Measurements from ENCODE around the gene GPR22. TPM values are rescaled to one million over a fixed set of nuclear protein-coding genes. Genes with fewer than 3 reads are reported as not detected.
A peak's percentile ranks its signal among the peaks of the same experiment; 100 is the strongest.

GPR22 gene, protein sequence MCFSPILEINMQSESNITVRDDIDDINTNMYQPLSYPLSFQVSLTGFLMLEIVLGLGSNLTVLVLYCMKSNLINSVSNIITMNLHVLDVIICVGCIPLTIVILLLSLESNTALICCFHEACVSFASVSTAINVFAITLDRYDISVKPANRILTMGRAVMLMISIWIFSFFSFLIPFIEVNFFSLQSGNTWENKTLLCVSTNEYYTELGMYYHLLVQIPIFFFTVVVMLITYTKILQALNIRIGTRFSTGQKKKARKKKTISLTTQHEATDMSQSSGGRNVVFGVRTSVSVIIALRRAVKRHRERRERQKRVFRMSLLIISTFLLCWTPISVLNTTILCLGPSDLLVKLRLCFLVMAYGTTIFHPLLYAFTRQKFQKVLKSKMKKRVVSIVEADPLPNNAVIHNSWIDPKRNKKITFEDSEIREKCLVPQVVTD
- 226 TPM for total RNA-seq

- DNase-seq = peak; percentile 33
Observed at GRCh38 chr7:107469929-107470328, at the start of gene GPR22. GPR22 (plus strand) TSS chr7:107470057; CDS start chr7:107474061, 4,004 bp downstream.

DNA sequence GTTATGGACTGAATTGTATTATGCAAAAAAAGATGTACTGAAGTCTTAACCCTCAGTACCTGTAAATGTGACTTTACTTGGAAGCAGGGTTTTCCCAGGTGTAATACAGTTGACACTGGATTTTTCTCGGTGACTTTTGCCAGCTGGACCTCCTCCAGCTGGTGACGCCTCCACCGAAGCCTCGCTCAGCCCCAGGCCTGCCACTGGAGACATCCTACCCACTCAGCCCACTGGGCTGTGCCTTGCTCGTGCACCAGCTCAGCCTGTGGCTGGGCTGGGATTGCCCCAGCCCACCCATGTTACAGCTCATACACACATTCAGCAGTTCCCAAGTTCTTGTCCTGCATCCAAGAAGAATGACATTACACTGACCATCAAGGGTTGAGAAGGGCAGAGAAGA lies 42.4 kb upstream of the GPR22 start:
- DNase-seq = no peak

DNA sequence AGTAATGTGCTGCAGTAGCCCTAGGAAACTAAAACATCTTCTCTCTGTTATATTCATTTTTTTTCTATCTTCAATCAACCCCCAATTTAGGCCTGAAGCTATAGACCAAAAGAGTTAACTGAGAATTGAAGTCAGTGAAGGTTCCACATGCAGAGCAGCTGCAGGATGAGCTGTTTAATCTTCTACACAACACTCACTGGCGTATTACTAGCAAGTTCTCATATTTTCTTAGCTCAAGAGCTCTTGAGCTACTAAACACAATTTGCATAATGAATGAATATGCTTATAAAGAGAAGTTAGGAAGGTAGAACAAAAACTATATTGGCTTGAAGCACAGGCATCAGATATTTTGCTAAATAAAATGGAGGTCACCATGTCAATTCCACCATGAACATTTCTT lies 41.2 kb upstream of the GPR22 start:
- DNase-seq = no peak

DNA sequence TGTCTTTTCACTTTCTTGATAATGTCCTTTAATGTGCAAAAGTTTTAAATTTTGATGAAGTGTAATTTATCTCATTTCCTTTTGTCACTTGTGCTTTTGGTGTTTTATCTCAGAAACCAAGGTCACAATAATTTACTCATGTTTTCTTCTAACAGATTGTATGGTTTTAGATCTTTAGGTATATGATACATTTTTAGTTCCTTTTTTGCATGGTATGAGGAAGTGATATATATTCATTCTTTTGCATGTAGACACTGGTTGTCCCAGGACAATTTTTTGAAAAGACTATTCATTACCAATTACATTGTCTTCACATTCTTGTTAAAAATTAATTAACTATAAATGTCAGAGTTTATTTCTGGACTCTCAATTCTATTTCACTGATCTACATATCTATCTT lies 39.8 kb upstream of the GPR22 start:
- no peak for DNase-seq

- DNase-seq = no peak
Observed at GRCh38 chr7:107432261-107432660, 37.6 kb upstream of the GPR22 start.

GRCh38 chr7:107435749-107436148 lies 34.1 kb upstream of the GPR22 start:
- DNase-seq = no peak

- no peak for DNase-seq
Observed at GRCh38 chr7:107439025-107439424, 30.8 kb upstream of the GPR22 start.

DNA sequence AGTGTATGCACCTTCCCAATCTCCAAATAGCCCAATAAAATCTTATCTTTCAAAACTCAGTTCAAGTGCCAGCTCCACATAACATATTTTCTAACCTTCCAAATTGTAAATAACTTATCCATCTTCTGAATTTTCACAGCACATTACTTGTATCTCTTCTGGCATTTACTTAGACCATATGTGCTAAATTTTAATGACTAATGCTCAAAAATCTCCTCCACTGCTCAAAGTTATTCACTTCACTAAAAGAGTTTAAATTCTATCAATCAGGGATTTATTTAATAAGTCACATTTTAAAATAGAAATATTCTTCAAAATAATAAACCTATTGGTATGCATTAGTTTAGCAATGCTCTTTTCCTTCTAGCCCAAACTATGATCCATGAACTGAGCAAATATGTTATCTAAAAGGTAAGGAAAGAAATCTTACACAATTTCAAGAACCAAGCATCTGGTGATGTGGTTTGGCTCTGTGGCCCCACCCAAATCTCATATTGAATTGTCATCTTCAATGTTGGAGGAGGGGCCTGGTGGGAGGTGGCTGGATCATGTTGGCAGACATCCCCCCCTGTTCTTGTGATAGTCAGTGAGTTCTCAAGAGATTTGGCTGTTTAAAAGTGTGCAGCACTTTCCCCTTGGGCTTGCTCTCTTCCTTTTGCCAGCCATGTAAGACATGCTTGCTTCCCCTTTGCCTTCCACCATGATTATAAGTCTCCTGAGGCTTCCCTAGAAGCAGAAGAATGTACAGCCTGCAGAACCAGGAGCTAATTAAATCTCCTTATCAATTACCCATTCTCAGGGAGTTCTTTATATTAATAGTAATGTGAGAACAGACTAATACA lies 28.1 kb upstream of the GPR22 start:
- no peak for DNase-seq

- no peak for DNase-seq
Observed at GRCh38 chr7:107442678-107443077, 27.2 kb upstream of the GPR22 start.

- no peak for DNase-seq
Observed at GRCh38 chr7:107446531-107446930, 23.3 kb upstream of the GPR22 start.

GRCh38 chr7:107446988-107447387 lies 22.9 kb upstream of the GPR22 start:
- no peak for DNase-seq

DNA sequence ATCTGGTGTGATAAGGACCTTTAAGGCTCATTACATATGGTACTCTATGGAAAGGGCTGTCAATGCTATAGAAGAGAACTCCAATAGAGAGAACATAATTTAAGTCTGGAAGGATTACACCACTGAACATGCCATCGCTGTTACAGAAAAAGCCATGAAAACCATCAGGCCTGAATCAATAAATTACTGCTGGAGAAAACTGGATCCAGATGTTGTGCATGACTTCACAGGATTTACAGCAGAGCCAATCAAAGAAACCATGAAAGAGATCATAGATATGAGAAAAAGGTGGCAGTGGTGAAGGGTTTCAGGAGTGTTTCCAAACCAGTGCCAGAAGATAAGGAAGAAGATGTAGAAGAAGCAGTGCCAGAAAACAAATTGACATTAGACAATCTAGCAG lies 18.9 kb upstream of the GPR22 start:
- no peak for DNase-seq

DNA sequence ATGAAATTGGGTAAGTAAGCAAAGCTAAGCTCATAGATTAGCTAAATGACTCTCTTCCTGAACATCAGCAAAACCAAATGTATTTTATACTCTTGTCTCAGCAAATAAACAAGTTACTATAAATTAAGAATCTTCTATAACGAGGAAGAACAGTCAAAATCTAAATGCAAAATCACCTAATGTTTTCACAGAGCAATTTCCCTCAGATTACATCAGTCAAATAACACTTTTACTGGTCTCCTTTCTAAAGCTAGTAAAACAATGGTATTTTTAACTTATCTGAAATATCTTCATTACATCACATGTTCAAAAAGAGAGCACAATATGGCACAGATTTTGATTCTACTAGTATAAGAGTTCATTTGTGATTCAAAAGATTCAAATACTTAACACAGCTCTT lies 16.5 kb upstream of the GPR22 start:
- DNase-seq = no peak

- no peak for DNase-seq
Observed at GRCh38 chr7:107461938-107462533, 7.8 kb upstream of the GPR22 start.

DNA sequence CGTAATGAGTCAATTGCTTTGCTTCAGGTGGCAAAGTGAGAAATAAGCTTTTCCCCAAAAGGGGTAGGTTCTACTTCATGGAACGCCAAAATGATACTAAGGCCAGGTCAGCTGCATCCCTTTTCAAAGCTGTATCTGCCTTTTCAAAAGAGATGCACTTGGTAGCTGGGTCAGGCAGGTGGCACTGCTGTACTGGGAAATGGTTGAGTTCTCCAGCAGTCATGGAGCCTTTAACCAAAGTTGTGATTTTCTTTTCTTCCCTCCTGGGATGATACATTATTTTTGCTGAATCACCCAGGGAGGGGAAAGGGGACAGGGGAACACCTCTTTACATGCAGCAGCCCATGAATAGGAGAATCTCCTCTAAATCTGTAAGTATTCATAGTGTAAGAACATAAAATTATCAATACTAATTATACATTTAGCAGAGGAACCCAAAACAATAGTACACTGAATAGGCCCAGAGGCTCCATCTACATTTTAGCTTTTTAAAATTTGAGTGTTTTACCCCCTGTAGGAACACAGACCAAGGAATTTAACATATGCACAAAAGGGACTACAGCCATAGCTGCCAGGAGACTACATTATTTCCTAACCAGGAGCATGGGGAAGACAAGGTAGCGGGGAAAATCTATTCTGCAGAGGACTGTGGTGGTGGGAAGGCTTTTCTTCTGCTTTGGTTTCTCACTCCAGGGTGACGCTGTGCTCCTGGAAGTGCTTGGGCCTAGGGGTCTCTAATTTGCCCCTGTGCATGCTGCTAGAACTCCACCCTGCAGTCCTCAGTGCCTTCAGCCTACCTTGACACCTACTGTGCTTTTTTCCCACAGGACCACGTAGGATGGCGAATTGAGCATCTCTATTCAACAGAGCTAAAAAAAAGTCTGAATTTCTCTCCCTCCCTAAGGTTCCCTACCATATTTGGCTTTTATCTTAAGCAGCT lies 6.4 kb upstream of the GPR22 start:
- DNase-seq = peak; percentile 33

- no peak for DNase-seq
Observed at GRCh38 chr7:107464666-107465226, 5.1 kb upstream of the GPR22 start.

- DNase-seq = no peak
Observed at GRCh38 chr7:107467972-107468371, 1.9 kb upstream of the GPR22 start.

- DNase-seq = no peak
Observed at GRCh38 chr7:107468824-107469223, 1.0 kb upstream of the GPR22 start.

DNA sequence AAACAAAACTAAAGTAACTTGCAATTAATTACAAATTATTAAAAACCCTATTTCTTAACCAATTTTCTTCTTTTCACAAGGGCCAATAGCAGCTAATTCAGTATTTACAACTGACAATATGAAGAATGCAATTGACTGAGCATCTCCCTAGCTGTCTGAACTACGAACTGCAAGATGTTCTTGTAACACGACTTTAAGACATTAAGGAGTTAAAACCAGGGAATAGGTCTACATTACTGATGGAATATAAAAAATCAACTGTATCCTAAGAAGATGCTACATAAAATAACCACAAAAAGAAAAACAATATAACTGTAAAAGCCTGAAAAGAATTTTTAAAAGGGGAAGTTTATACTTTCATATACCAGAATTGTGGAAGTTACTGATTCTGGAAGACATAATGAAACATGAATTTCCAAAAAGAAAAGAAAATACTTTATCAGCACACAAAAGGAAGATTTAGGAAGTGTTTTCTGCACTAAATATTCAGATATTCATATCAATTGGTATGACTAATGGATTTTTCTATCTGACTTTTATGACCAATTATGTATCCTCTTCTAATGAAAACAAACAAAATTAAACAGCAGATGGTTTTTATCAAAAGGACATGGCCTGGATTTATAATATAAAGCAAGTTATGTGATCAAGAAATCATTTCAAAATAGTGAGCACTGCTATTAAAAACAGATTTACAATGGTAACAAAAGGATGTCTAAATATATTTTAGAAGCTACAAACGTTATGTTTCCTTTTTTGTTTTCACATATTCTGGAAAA lies 1.6 kb downstream of the GPR22 start:
- no peak for DNase-seq

DNA sequence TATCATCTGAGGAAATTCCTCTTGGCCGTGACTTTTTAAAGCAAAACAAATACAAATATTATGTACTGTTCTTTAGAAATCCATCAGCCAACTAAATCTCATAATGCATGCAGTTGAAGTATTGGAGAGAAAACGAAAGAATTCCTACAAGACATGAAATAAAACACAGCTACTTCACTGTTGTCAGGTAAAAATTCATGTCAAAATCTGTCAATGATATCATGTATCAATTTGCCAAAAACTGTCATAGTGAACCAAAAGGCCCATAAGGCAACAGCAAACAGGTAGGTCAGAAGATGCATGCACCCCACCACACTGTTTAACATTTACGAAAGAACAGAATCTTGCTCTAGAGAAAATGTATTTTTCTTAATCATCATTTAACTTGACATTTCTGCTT lies 2.3 kb downstream of the GPR22 start:
- no peak for DNase-seq

GRCh38 chr7:107474104-107474521 lies 4.3 kb downstream of the GPR22 start:
- no peak for DNase-seq
